H1 (cell line): ENCODE results near the gene ZFAND3. TPM values are rescaled to one million over a fixed set of nuclear protein-coding genes. Genes with fewer than 3 reads are reported as not detected.

ENCODE experiments used
- CTCF ChIA-PET: fragments of 300-600 bp; sonication (Branson Sonifier 250); formaldehyde crosslinking; loops from one replicate; lab custom pipeline; 2021; ENCODE audit not compliant: partially characterized antibody; lab: Charles Lee
- POLR2A ChIA-PET: fragments of 300-600 bp; sonication (Branson Sonifier 250); formaldehyde crosslinking; loops from one replicate; lab custom pipeline; 2021; ENCODE audit warnings: inconsistent platforms; ENCODE audit not compliant: partially characterized antibody; lab: Charles Lee
- DNase-seq, 2 experiments: peaks; one replicate each; pipeline versions ENCODE4 v3.0.0 to v3.0.0-alpha.2; 2010 to 2022; ENCODE audit warnings: low spot score in 2 of 2, low read depth in 1 of 2, mixed read lengths in 1 of 2
- FAIRE-seq: peaks from 2 replicates; lab custom pipeline; 2011; peaks lifted over from hg19 to GRCh38; lab: Jason Lieb, UNC
- H2AFZ ChIP-seq: 2 replicates; pipeline ENCODE4 v1.8.1; 2012; ENCODE audit warnings: low read length, inconsistent platforms
- H2AK5ac ChIP-seq: 2 replicates; pipeline ENCODE4 v1.6.1; 2013; ENCODE audit warnings: low read depth, low read length
- H2BK120ac ChIP-seq: replicated peaks from 2 replicates; pipeline ENCODE3; 2013; ENCODE audit warnings: low read depth, low read length, inconsistent platforms
- H2BK12ac ChIP-seq: 2 replicates; pipeline ENCODE4 v1.6.1; 2013; ENCODE audit warnings: low read depth, low read length
- H2BK15ac ChIP-seq: 2 replicates; pipeline ENCODE4 v1.6.1; 2013; ENCODE audit warnings: low read length
- H2BK20ac ChIP-seq: 2 replicates; pipeline ENCODE4 v1.6.1; 2013; ENCODE audit warnings: low read length
- H2BK5ac ChIP-seq: 2 replicates; pipeline ENCODE4 v1.6.1; 2013; ENCODE audit warnings: low read depth, low read length
- H3K14ac ChIP-seq: 2 replicates; pipeline ENCODE4 v1.6.1; 2013; ENCODE audit warnings: inconsistent platforms; ENCODE audit not compliant: insufficient read length
- H3K18ac ChIP-seq: 2 replicates; pipeline ENCODE4 v1.6.1; 2013; ENCODE audit warnings: low read length; ENCODE audit errors: extremely low read depth
- H3K23ac ChIP-seq: 2 replicates; pipeline ENCODE4 v1.6.1; 2013; ENCODE audit warnings: inconsistent platforms; ENCODE audit not compliant: insufficient read length
- H3K23me2 ChIP-seq: 2 replicates; pipeline ENCODE4 v1.6.1; 2013; ENCODE audit warnings: low read depth, low read length
- H3K27ac ChIP-seq: 2 replicates; pipeline ENCODE4 v1.6.1; 2011; ENCODE audit warnings: low read depth, low read length, inconsistent platforms
- H3K27me3 ChIP-seq, 4 experiments: replicated peaks in 1 of 4; 1 replicate in 1 of 4; 2 replicates in 3 of 4; pipeline versions ENCODE4 v1.6.1 to v1.8.1; 2011 to 2013; ENCODE audit warnings: low read length in 3 of 4, mild to moderate bottlenecking in 3 of 4, inconsistent platforms in 2 of 4, mixed read lengths in 2 of 4, moderate library complexity in 1 of 4; ENCODE audit not compliant: control insufficient read depth in 3 of 4, insufficient read depth in 3 of 4; ENCODE audit errors: extremely low read depth in 1 of 4
- H3K36me3 ChIP-seq, 4 experiments: 2 replicates each; pipeline versions ENCODE4 v1.6.1 to v1.8.1; 2011 to 2013; ENCODE audit warnings: mild to moderate bottlenecking in 4 of 4, low read length in 3 of 4, moderate library complexity in 2 of 4, control low read depth in 1 of 4, inconsistent platforms in 1 of 4; ENCODE audit not compliant: insufficient read depth in 4 of 4, control insufficient read depth in 2 of 4
- H3K4ac ChIP-seq: replicated peaks from 2 replicates; pipeline ENCODE3; 2013; ENCODE audit warnings: low read length, low read depth, mixed read lengths, inconsistent platforms; ENCODE audit not compliant: insufficient read length
- H3K4me1 ChIP-seq, 4 experiments: replicated peaks in 1 of 4; 1 replicate in 1 of 4; 2 replicates in 3 of 4; pipeline versions ENCODE4 v1.6.1 to v1.8.1; 2011 to 2013; ENCODE audit warnings: low read length in 3 of 4, inconsistent platforms in 2 of 4, mixed read lengths in 1 of 4; ENCODE audit not compliant: insufficient read depth in 4 of 4, control insufficient read depth in 3 of 4
- H3K4me2 ChIP-seq, 2 experiments: 2 replicates each; pipeline versions ENCODE4 v1.6.1 to v1.8.1; 2011 to 2013; ENCODE audit warnings: low read depth in 2 of 2, low read length in 2 of 2, control low read depth in 1 of 2, inconsistent platforms in 1 of 2, mild to moderate bottlenecking in 1 of 2; ENCODE audit not compliant: insufficient read depth in 1 of 2
- H3K4me3 ChIP-seq, 4 experiments: fragments of 200-600, 300-600 bp in 1 of 4; sonication (generic), shearing (Covaris generic), sonication (Bioruptor Twin) in 1 of 4; 2 replicates each; pipeline versions ENCODE4 v1.5.1 to v1.8.1; 2011 to 2016; ENCODE audit warnings: low read length in 4 of 4, low read depth in 3 of 4, control low read depth in 2 of 4, inconsistent platforms in 2 of 4, mild to moderate bottlenecking in 2 of 4, mixed read lengths in 1 of 4, moderate library complexity in 1 of 4; ENCODE audit not compliant: insufficient read depth in 2 of 4; ENCODE audit errors: extremely low read depth in 1 of 4
- H3K56ac ChIP-seq: replicated peaks from 2 replicates; pipeline ENCODE3; 2013; ENCODE audit warnings: low read depth, mild to moderate bottlenecking, mixed read lengths, low read length, inconsistent platforms; ENCODE audit not compliant: insufficient read length
- H3K79me1 ChIP-seq: 2 replicates; pipeline ENCODE4 v1.6.1; 2013; ENCODE audit warnings: low read depth, low read length, control low read depth
- H3K79me2 ChIP-seq, 2 experiments: 2 replicates each; pipeline versions ENCODE4 v1.6.1 to v1.8.1; 2012 to 2013; ENCODE audit warnings: low read length in 2 of 2, mild to moderate bottlenecking in 2 of 2, inconsistent platforms in 1 of 2; ENCODE audit not compliant: insufficient read depth in 2 of 2, control insufficient read depth in 1 of 2
- H3K9ac ChIP-seq, 4 experiments: replicated peaks in 1 of 4; 1 replicate in 1 of 4; 2 replicates in 3 of 4; pipeline versions ENCODE4 v1.6.1 to v1.8.1; 2011 to 2013; ENCODE audit warnings: low read depth in 3 of 4, low read length in 3 of 4, control low read depth in 2 of 4, mild to moderate bottlenecking in 2 of 4, moderate library complexity in 2 of 4, inconsistent platforms in 1 of 4; ENCODE audit errors: extremely low read depth in 1 of 4
- H3K9me3 ChIP-seq, 2 experiments: 2 replicates each; pipeline versions ENCODE4 v1.6.1 to v1.8.1; 2012 to 2013; ENCODE audit warnings: mild to moderate bottlenecking in 2 of 2, moderate library complexity in 2 of 2, control low read depth in 1 of 2, inconsistent platforms in 1 of 2, low read depth in 1 of 2, low read length in 1 of 2, mixed read lengths in 1 of 2; ENCODE audit not compliant: insufficient read depth in 2 of 2
- H4K20me1 ChIP-seq, 2 experiments: replicated peaks in 1 of 2; 2 replicates each; pipeline versions ENCODE3 to v1.8.1; 2011 to 2013; ENCODE audit warnings: inconsistent platforms in 2 of 2, low read length in 2 of 2, mild to moderate bottlenecking in 1 of 2; ENCODE audit not compliant: insufficient read depth in 2 of 2, control insufficient read depth in 1 of 2
- H4K5ac ChIP-seq: 2 replicates; pipeline ENCODE4 v1.6.1; 2013; ENCODE audit warnings: low read length, low read depth, mixed read lengths, inconsistent platforms; ENCODE audit not compliant: insufficient read length
- H4K8ac ChIP-seq: 2 replicates; pipeline ENCODE4 v1.8.0; 2013; ENCODE audit warnings: mild to moderate bottlenecking, moderate library complexity, low read length, inconsistent platforms; ENCODE audit not compliant: insufficient read depth; ENCODE audit errors: extremely low read depth
- H4K91ac ChIP-seq: replicated peaks from 2 replicates; pipeline ENCODE3; 2013; ENCODE audit warnings: low read length, mixed read lengths, inconsistent platforms; ENCODE audit not compliant: insufficient read length
- CBX8 ChIP-seq: fragments of 300-800, 300-1000 bp; sonication (generic); IDR thresholded peaks from 2 replicates; pipeline ENCODE4 v1.7.1; 2016; ENCODE audit warnings: low read depth, low read length, borderline replicate concordance
- CEBPB ChIP-seq: IDR thresholded peaks from 2 replicates; pipeline ENCODE4 v1.6.1; 2012; ENCODE audit warnings: low read depth, low read length
- CHD2 ChIP-seq: IDR thresholded peaks from 2 replicates; pipeline ENCODE4 v1.6.1; 2012; ENCODE audit warnings: low read length, improper control_type of control experiment
- MAFK ChIP-seq: IDR thresholded peaks from 2 replicates; pipeline ENCODE4 v1.6.1; 2012; ENCODE audit warnings: low read depth, mild to moderate bottlenecking, improper control_type of control experiment, low read length
- POLR2A ChIP-seq, 2 experiments: IDR thresholded peaks; 1 replicate in 1 of 2; 2 replicates in 1 of 2; pipeline ENCODE4 v1.6.1; 2011; ENCODE audit warnings: low read depth in 2 of 2, low read length in 2 of 2, mild to moderate bottlenecking in 2 of 2; ENCODE audit errors: control extremely low read depth in 1 of 2
- RAD21 ChIP-seq, 2 experiments: IDR thresholded peaks in 1 of 2; conservative IDR thresholded peaks in 1 of 2; 2 replicates each; pipeline ENCODE4 v1.6.1; 2011; ENCODE audit warnings: low read depth in 2 of 2, low read length in 2 of 2, improper control_type of control experiment in 1 of 2, inconsistent platforms in 1 of 2, mild to moderate bottlenecking in 1 of 2, moderate library complexity in 1 of 2
- RNF2 ChIP-seq: fragments of 200-900, 300-1000 bp; sonication (generic); IDR thresholded peaks from 2 replicates; pipeline ENCODE4 v1.7.1; 2016; ENCODE audit warnings: borderline replicate concordance, low read depth, mild to moderate bottlenecking, antibody characterized with exemption, low read length; ENCODE audit not compliant: poor library complexity, severe bottlenecking; ENCODE audit errors: missing control alignments
- SIRT6 ChIP-seq: IDR thresholded peaks from one replicate; pipeline ENCODE4 v1.7.1; 2012; ENCODE audit warnings: low read length, inconsistent platforms
- SP4 ChIP-seq: IDR thresholded peaks from 2 replicates; pipeline ENCODE4 v1.6.1; 2012; ENCODE audit warnings: low read length, inconsistent platforms
- TAF7 ChIP-seq: optimal IDR thresholded peaks from 2 replicates; pipeline ENCODE3; 2011; ENCODE audit warnings: low read depth, mild to moderate bottlenecking, inconsistent platforms, low read length, moderate library complexity, borderline replicate concordance
- TEAD4 ChIP-seq: IDR thresholded peaks from 2 replicates; pipeline ENCODE4 v1.6.1; 2012; ENCODE audit warnings: low read depth, low read length, inconsistent platforms, mixed read lengths
- ZNF274 ChIP-seq: IDR thresholded peaks from 2 replicates; pipeline ENCODE4 v1.7.0; 2012; ENCODE audit warnings: low read length, borderline replicate concordance; ENCODE audit errors: extremely low read depth
- WGBS, 2 experiments: shearing (Covaris generic) in 1 of 2; methylation state at CpG; one replicate each; pipeline versions ENCODE4 v1.1.6 to v1.1.7; 2013 to 2015; ENCODE audit warnings: low lambda C conversion rate in 2 of 2, mixed read lengths in 2 of 2, inconsistent platforms in 1 of 2, low coverage in 1 of 2, missing lambda C conversion rate in 1 of 2; ENCODE audit not compliant: insufficient replicate concordance in 2 of 2, insufficient coverage in 1 of 2, insufficient read length in 1 of 2; ENCODE audit errors: extremely low coverage in 1 of 2, missing lambda C conversion rate in 1 of 2; 5-methylcytosine and 5-hydroxymethylcytosine counted together
- polyA plus RNA-seq, 7 experiments: library from polyadenylated mRNA; depleted of rRNA in 3 of 7; stranded (reverse) in 5 of 7; unstranded in 2 of 7; fragments of >200 nt in 5 of 7; fragments of 200-250 nt in 2 of 7; gene quantifications; 1 replicate in 5 of 7; 2 replicates in 1 of 7; 4 replicates in 1 of 7; pipeline versions ENCODE4 v1.2.1 to v1.2.3, GENCODE V29; 2011 to 2013; ENCODE audit warnings: missing spikeins in 2 of 7, mixed read lengths in 2 of 7
- total RNA-seq: library from RNA; stranded (reverse); fragmentation: NEBNext Ultra II Directional; extraction: Animal tissue kit (Norgen Biotek cat#: 25700); gene quantifications from 2 replicates; pipeline ENCODE4 v1.2.1, GENCODE V29; 2021

The ZFAND3 gene
- total and polyA plus RNA-seq, 2 of the 8 experiments (the other 6 are each of a cell fraction or from before 2014, with no cell fraction given) = 13.0 to 51.3 TPM

GRCh38 chr6:38161754-38162492, 342.4 kb downstream of the ZFAND3 start:
- no peaks in the 10 kb centered on the region; a peak in 1 of 8 replicates for H3K36me3 ChIP-seq
- no peak for TF ChIP-seq CBX8
- TF ChIP-seq SIRT6 = no peak
- TF ChIP-seq CHD2 = no peak
- TF ChIP-seq TAF7 = no peak
- no peak for TF ChIP-seq RNF2
- no peak for TF ChIP-seq CEBPB
- no peak for TF ChIP-seq POLR2A (IDR thresholded peaks at IDR 0.05; ENCODE audit: control extremely low read depth in 1 of 2, low read depth in 2 of 2, low read length in 2 of 2)
- no peak for TF ChIP-seq ZNF274
- TF ChIP-seq RAD21 (IDR thresholded peaks at IDR 0.05 in 1 of 2, conservative IDR thresholded peaks at IDR 0.05 in 1 of 2; ENCODE audit: low read depth in 2 of 2, low read length in 2 of 2) = no peak
- TF ChIP-seq SP4 = no peak
- TF ChIP-seq MAFK = no peak
- TF ChIP-seq TEAD4 = no peak
- TF ChIP-seq, all 59 proteins: peak for 0
- Histone ChIP-seq H3K27ac (no peak overlapping the region), H3K4me2 (no peak overlapping the region), H2BK12ac (no peak overlapping the region), H4K5ac (no peak overlapping the region), H3K9me3 (no peaks in the 10 kb centered on the region), H3K23ac (no peak overlapping the region), H2BK5ac (no peak overlapping the region), H4K20me1 (no peaks in the 10 kb centered on the region), H3K4ac (no peak overlapping the region), H2BK120ac (no peak overlapping the region), H2BK20ac (no peak overlapping the region), H3K4me3 (no peak overlapping the region), H3K14ac (no peak overlapping the region), H3K79me1 (no peaks in the 10 kb centered on the region), H4K8ac (no peak overlapping the region; the same call in 1 of the 2 replicates), H2BK15ac (no peak overlapping the region), H3K9ac (no peak overlapping the region), H3K4me1 (peaks cover 0 to 5% (median 0%) of the 10 kb centered on the region in 4 experiments; a peak in 1 of 7 replicates), H4K91ac (no peak overlapping the region), H3K27me3 (no peaks in the 10 kb centered on the region), H3K79me2 (no peaks in the 10 kb centered on the region), H2AFZ (no peak overlapping the region), H3K23me2 (no peaks in the 10 kb centered on the region), H2AK5ac (no peak overlapping the region), H3K56ac (no peak overlapping the region), H3K18ac (no peak overlapping the region)
- WGBS, 2 experiments = 94% methylated on average over 15 of the region's 15 CpGs; no CpG with 5 or more reads in 1 of the 2 experiments
- FAIRE-seq (no peak), DNase-seq (no peak)
- ChIA-PET CTCF (interaction anchor here (0.9 to 1.7 kb wide), 3 partner anchors 14 to 333 kb away, joined by 3 to 4 read pairs (median 3); no protein-coding TSS in a partner anchor), POLR2A (no interaction called here)
